ENCODE data around the gene RAB28.
A peak's percentile ranks its signal among the peaks of the same experiment; 100 is the strongest.

Gene RAB28

GRCh38 chr4:13484749-13485221 is 645 bp upstream of the RAB28 start:
- TF ChIP-seq CTCF (IDR thresholded peaks at IDR 0.05; ENCODE audit: low read depth, low read length), result no peak
- peak overlapping the region; percentile 75 to 76 for H3K4me3 ChIP-seq (replicated peaks in 1 of 2; ENCODE audit: low read depth in 2 of 2, low read length in 2 of 2)
- DNase-seq (ENCODE audit: low read depth in 2 of 2), result peak; percentile 55 to 61

GRCh38 chr4:13483768-13484121 is 395 bp downstream of the RAB28 start:
- no peak for TF ChIP-seq CTCF (IDR thresholded peaks at IDR 0.05; ENCODE audit: low read depth, low read length)
- DNase-seq (ENCODE audit: low read depth in 2 of 2), result peak; percentile 76 to 82
- H3K4me3 ChIP-seq (replicated peaks in 1 of 2; ENCODE audit: low read depth in 2 of 2, low read length in 2 of 2), result peak overlapping the region; percentile 75 to 76

GRCh38 chr4:13483136-13483767 is 888 bp downstream of the RAB28 start:
- peak overlapping the region; percentile 75 to 76 for H3K4me3 ChIP-seq (replicated peaks in 1 of 2; ENCODE audit: low read depth in 2 of 2, low read length in 2 of 2)
- DNase-seq (ENCODE audit: low read depth in 2 of 2), result peak in 1 of 2 donors; percentile 29
- no peak for TF ChIP-seq CTCF (IDR thresholded peaks at IDR 0.05; ENCODE audit: low read depth, low read length)

- TF ChIP-seq CTCF (IDR thresholded peaks at IDR 0.05; ENCODE audit: low read depth, low read length), result no peak
- peak; percentile 65 to 79 for DNase-seq (ENCODE audit: low read depth in 2 of 2)
- no peak overlapping the region for H3K4me3 ChIP-seq (replicated peaks in 1 of 2; ENCODE audit: low read depth in 2 of 2, low read length in 2 of 2)
Observed at GRCh38 chr4:13481569-13481968, 2.6 kb downstream of the RAB28 start.

GRCh38 chr4:13478707-13479106 is 5.4 kb downstream of the RAB28 start:
- TF ChIP-seq CTCF (IDR thresholded peaks at IDR 0.05; ENCODE audit: low read depth, low read length), result no peak
- no peak for DNase-seq (ENCODE audit: low read depth in 2 of 2)
- no peak overlapping the region for H3K4me3 ChIP-seq (replicated peaks in 1 of 2; ENCODE audit: low read depth in 2 of 2, low read length in 2 of 2)

GRCh38 chr4:13478131-13478530 is 6.0 kb downstream of the RAB28 start:
- no peak for DNase-seq (ENCODE audit: low read depth in 2 of 2)
- no peak for TF ChIP-seq CTCF (IDR thresholded peaks at IDR 0.05; ENCODE audit: low read depth, low read length)

GRCh38 chr4:13476915-13477314 is 7.2 kb downstream of the RAB28 start:
- DNase-seq (ENCODE audit: low read depth in 2 of 2), result peak; percentile 64 to 81
- no peak for TF ChIP-seq CTCF (IDR thresholded peaks at IDR 0.05; ENCODE audit: low read depth, low read length)
- H3K4me3 ChIP-seq (replicated peaks in 1 of 2; ENCODE audit: low read depth in 2 of 2, low read length in 2 of 2), result no peak overlapping the region

More at GRCh38 chr4:13478131-13478530, 6.0 kb downstream of the RAB28 start:
- H3K4me3 ChIP-seq (replicated peaks in 1 of 2; ENCODE audit: low read depth in 2 of 2, low read length in 2 of 2), result no peak overlapping the region

Measured in cardiac fibroblast (primary cell).